T-helper 9 cell (primary cell): ENCODE measurements around the gene LTBP4.
"Not testable (repeated sequence)": the region's sequence is repeated elsewhere in the genome, so short reads cannot be mapped to it uniquely, and the experiment has no call there.

Experiments
- DNase-seq: peaks from one replicate; pipeline ENCODE4 v3.0.0-alpha.2; 2020

The LTBP4 gene

GRCh38 chr19:40630571-40631160 lies 29.5 kb downstream of the LTBP4 start:
- DNase-seq = no peak

- DNase-seq = no peak
Observed at GRCh38 chr19:40632311-40633036, 31.3 kb downstream of the LTBP4 start.

GRCh38 chr19:40633207-40633606 lies 32.0 kb downstream of the LTBP4 start:
- no peak for DNase-seq

GRCh38 chr19:40638327-40638726 lies 37.2 kb downstream of the LTBP4 start:
- DNase-seq = no peak

- no peak for DNase-seq
Observed at GRCh38 chr19:40639638-40639982, 38.4 kb downstream of the LTBP4 start.

- DNase-seq = no peak
Observed at GRCh38 chr19:40640744-40641143, 39.6 kb downstream of the LTBP4 start.

- no peak for DNase-seq
Observed at GRCh38 chr19:40641281-40641680, 40.1 kb downstream of the LTBP4 start.

- DNase-seq = no peak
Observed at GRCh38 chr19:40642051-40642706, 41.0 kb downstream of the LTBP4 start.

- DNase-seq = no peak
Observed at GRCh38 chr19:40642757-40643305, 41.7 kb downstream of the LTBP4 start.

GRCh38 chr19:40646743-40647254 lies 45.6 kb downstream of the LTBP4 start:
- no peak for DNase-seq

GRCh38 chr19:40649903-40650675 lies 48.9 kb downstream of the LTBP4 start:
- DNase-seq = not testable (repeated sequence)

- DNase-seq = no peak
Observed at GRCh38 chr19:40650749-40651305, 49.7 kb downstream of the LTBP4 start.

GRCh38 chr19:40652303-40652702 lies 51.1 kb downstream of the LTBP4 start:
- DNase-seq = not testable (repeated sequence)

- not testable (repeated sequence) for DNase-seq
Observed at GRCh38 chr19:40655684-40656083, 54.5 kb downstream of the LTBP4 start.

GRCh38 chr19:40658031-40658430 lies 56.9 kb downstream of the LTBP4 start:
- no peak for DNase-seq

GRCh38 chr19:40659116-40659515 lies 57.9 kb downstream of the LTBP4 start:
- DNase-seq = no peak

GRCh38 chr19:40659566-40659965 lies 58.4 kb downstream of the LTBP4 start:
- DNase-seq = no peak

GRCh38 chr19:40661616-40662015 lies 60.4 kb downstream of the LTBP4 start:
- DNase-seq = no peak

GRCh38 chr19:40662925-40663694 lies 61.9 kb downstream of the LTBP4 start:
- peak; percentile 97 for DNase-seq

GRCh38 chr19:40663695-40664692 lies 62.8 kb downstream of the LTBP4 start:
- DNase-seq = no peak
